Dermis microvascular lymphatic vessel endothelial cell (primary cell): ENCODE results near the gene PDK2. TPM values are rescaled to one million over a fixed set of nuclear protein-coding genes. Genes with fewer than 3 reads are reported as not detected.

Experiments
- DNase-seq, 2 donors: peaks; one replicate each; pipeline versions ENCODE4 v3.0.0 to v3.0.0-alpha.2; 2010; ENCODE audit warnings: low read depth in 2 of 2
- total RNA-seq: library from RNA; depleted of rRNA; stranded (reverse); fragments of >200 nt; gene quantifications from 2 replicates; pipeline ENCODE4 v1.2.1, GENCODE V29; 2014

PDK2 gene
- 8.0 and 20.5 TPM in 2 replicates for total RNA-seq

GRCh38 chr17:50094753-50095619 lies at the start of gene PDK2:
PDK2 (plus strand) TSS chr17:50095351; CDS start chr17:50095436, 85 bp downstream.
- DNase-seq, result peak; percentile 88 to 97

- DNase-seq, result no peak
Observed at GRCh38 chr17:50046179-50046578, 49.0 kb upstream of the PDK2 start.

- no peak for DNase-seq
Observed at GRCh38 chr17:50046667-50047066, 48.5 kb upstream of the PDK2 start.

GRCh38 chr17:50047083-50047482 lies 48.1 kb upstream of the PDK2 start:
- no peak for DNase-seq

GRCh38 chr17:50047488-50048126 lies 47.5 kb upstream of the PDK2 start:
- peak in 1 of 2 donors; percentile 76 for DNase-seq

- no peak for DNase-seq
Observed at GRCh38 chr17:50048146-50048720, 46.9 kb upstream of the PDK2 start.

- no peak for DNase-seq
Observed at GRCh38 chr17:50048988-50049387, 46.2 kb upstream of the PDK2 start.

GRCh38 chr17:50049636-50050035 lies 45.5 kb upstream of the PDK2 start:
- DNase-seq, result no peak

- no peak for DNase-seq
Observed at GRCh38 chr17:50050431-50051032, 44.6 kb upstream of the PDK2 start.

- peak in 1 of 2 donors; percentile 59 for DNase-seq
Observed at GRCh38 chr17:50051082-50051576, 44.0 kb upstream of the PDK2 start.

GRCh38 chr17:50051606-50052005 lies 43.5 kb upstream of the PDK2 start:
- DNase-seq, result no peak

- no peak for DNase-seq
Observed at GRCh38 chr17:50052241-50052796, 42.8 kb upstream of the PDK2 start.

GRCh38 chr17:50052822-50053653 lies 42.1 kb upstream of the PDK2 start:
- peak; percentile 91 to 98 for DNase-seq

- DNase-seq, result no peak
Observed at GRCh38 chr17:50053654-50053960, 41.5 kb upstream of the PDK2 start.

- no peak for DNase-seq
Observed at GRCh38 chr17:50055055-50055425, 40.1 kb upstream of the PDK2 start.

GRCh38 chr17:50055426-50056216 lies 39.5 kb upstream of the PDK2 start, which contains the start of gene ITGA3:
ITGA3 (plus strand) TSS chr17:50056110; CDS start chr17:50056440, 330 bp downstream.
- peak; percentile 58 to 91 for DNase-seq

- DNase-seq, result peak; percentile 40 to 77
Observed at GRCh38 chr17:50056217-50056960, 38.8 kb upstream of the PDK2 start.

- DNase-seq, result peak in 1 of 2 donors; percentile 39
Observed at GRCh38 chr17:50056961-50057330, 38.2 kb upstream of the PDK2 start.

GRCh38 chr17:50057521-50057991 lies 37.6 kb upstream of the PDK2 start:
- no peak for DNase-seq
